ENCODE data around the gene FUOM. TPM values are rescaled to one million over a fixed set of nuclear protein-coding genes. Genes with fewer than 3 reads are reported as not detected.

Gene FUOM
- total RNA-seq, 1 donor from 2014 or later = 24.8 TPM

DNA sequence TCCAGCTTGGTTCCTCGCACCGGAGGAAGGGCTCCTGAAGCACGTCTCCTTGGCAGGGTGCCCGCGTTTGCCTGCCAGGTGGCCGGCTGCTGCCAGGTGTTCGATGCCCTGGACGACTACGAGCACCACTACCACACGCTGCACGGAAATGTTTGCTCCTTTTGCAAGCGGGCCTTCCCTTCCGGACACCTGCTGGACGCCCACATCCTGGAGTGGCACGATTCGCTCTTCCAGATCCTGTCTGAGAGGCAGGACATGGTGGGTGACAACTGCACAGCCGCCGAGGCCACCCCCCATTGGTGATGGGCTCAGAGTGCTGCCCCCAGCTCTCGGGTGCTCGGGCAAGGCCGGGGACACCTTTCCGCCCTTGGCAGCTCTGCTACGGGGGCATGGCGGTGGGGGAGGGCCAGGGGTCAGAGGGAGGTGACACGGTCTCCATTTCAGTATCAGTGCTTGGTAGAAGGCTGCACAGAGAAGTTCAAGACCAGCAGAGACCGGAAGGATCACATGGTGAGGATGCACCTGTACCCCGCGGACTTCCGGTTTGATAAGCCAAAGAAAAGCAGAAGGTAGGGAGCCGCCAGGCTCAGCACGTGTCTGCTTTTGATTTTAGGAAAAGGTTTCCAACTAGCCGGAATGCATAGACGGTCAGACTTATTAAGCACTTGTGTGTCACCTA lies 48.0 kb downstream of the FUOM start:
- no peak for DNase-seq

DNA sequence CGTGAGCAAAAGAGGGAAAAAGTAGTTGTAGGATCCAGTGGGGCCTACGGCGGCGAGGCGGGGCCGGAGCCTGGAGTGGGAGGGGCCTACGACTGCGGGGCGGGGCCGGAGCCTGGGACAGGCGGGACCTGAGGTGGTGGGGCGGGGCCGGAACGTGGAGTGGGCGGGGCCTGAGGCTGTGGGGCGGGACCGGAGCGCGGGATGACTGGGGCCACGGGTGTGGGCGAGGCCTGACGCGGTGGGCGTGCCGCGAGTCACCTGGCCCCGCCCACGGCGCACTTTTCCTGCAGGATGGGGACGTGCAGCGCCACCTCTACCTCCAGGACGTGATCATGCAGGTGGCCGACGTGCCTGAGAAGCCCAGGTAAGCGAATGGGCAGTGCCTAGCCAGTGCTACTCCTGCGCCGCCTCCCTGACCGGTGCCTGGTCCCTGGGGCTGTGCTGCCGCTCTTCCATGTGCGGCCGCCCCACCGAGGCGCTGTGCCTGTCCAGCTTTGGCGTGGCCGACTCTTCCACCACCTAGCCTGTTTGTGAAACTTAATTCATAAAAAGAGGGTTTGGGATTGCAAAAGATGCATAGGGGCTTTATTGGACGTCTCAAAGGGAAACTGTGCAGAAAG lies 48.6 kb downstream of the FUOM start:
- peak; percentile 97 for DNase-seq

DNA sequence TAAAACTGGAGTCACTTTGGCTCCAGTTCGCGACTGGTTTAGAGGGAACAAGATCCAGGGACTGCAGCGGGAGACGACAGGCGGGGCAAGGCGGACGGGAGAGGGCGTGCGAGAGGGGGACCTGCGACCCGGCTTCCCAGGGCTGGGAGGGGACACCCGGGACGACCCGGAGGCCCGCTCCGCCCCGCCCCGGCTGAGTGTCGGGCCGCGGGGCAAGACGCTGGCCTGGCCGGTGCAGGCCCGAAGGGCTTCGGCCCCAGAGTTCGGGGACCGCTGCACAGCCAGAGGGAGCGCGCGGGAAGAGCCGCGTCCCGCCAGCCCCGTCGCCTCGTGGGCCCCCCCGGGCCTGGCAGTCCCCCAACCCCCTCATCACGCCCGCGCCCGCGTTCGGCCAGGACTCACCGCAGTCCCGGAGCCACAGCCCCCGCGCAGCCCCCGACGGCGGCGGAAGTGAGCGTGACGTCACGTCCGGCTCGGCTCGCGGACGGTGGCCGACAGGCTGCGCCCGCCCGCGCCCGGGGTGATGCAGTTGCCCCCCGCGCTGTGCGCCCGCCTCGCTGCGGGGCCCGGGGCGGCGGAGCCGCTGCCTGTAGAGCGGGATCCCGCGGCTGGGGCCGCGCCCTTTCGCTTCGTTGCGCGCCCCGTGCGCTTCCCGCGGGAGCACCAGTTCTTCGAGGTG lies 49.3 kb downstream of the FUOM start, which contains the start of the genes TUBGCP2 and ZNF511:
TUBGCP2 (minus strand) TSS at position 452 of the 679 bp plus-strand sequence. CDS start 5,931 bp downstream, outside the sequence.
ZNF511 (plus strand) TSS at position 494 of the 679 bp plus-strand sequence; CDS start at position 524, 30 bp downstream.
- peak; percentile 90 for DNase-seq

DNA sequence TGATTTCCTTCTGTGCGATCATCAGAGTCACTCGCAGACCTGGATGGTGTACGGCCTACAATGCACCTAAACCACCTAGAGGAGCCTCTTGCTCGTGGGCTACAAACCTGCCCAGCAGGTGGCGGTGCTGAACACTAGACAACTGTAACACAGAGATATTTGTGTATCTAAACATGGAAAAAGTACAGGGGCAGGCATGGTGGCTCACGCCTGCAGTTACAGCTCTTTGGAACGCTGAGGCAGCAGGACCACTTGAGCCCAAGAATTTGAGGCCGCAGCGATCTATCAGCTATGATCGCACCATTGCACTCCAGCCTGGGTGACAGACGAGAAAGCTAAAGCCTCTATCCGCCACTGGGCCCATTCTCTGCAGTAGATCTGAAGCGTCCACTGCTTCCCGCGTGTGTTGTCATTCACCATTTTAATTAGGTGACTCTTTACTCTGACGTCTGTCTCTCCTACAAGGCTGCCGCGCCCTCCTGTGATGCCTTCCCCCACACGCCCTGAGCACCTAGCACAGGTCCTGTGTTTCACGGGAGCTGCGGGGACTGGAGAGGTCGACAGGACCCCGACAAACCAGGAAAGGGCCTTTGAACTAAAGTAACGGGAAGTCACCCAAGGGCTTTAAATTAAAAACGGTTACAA lies 49.9 kb downstream of the FUOM start:
- DNase-seq = peak; percentile 86

DNA sequence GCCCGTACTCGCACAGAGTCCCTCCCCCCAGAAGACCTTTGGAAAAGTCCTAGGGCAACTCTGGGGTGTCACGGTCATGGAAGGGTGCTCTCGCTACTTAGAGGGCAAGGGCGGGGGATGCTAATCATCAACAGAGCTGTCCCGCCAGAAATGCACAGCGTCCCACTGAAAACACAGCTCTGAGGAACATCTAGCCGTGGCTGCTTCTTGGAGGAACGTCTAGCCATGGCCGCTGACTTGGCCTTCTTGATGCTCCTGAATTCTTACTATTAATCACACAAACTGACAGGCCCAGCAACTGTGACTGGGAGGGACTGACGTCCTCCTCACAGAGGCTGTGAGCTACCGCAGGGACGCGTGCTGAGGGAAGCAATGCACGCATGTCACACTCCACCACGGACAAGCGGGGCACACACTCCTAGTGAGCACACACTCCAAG lies 50.9 kb downstream of the FUOM start:
- DNase-seq = no peak

DNA sequence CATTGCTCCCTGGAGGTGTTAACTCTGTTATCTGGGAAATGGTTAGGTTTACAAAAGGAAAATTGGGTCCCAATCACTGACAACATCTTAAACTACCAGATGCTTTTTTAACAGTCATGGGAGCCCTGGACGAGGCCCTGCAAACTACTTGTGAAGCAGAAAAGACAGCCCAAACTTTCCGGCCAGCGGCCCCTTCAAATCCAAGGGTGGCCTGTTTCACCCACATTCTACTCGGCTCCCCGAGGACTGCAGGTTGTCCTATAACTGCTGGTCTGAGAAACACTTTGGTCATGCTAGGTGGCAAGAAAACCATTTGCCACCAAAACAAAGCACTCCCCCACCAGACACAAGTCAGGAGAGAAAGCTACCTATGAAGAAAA lies 51.7 kb downstream of the FUOM start:
- no peak for DNase-seq

Other genes starting within 250 kb of the FUOM start
- 0.28 TPM in 1 of 2 replicates, not detected in the other for gene KNDC1, start 197.8 kb downstream of the FUOM start, total RNA-seq
- gene UTF1, start 127.8 kb downstream of the FUOM start, total RNA-seq = not detected in 2 replicates
- not detected in 2 replicates for gene VENTX, start 120.2 kb downstream of the FUOM start, total RNA-seq
- 0.14 and 0.68 TPM in 2 replicates for gene ADAM8, start 81.2 kb downstream of the FUOM start, total RNA-seq
- 33.5 and 47.7 TPM in 2 replicates for gene TUBGCP2, start 49.1 kb downstream of the FUOM start, total RNA-seq
- gene ZNF511, start 49.1 kb downstream of the FUOM start, total RNA-seq = 23.2 and 24.7 TPM in 2 replicates
- gene CALY, start 21.1 kb downstream of the FUOM start, total RNA-seq = not detected in 2 replicates
- not detected in 2 replicates for gene PRAP1, start 10.6 kb downstream of the FUOM start, total RNA-seq
- 91.0 and 95.4 TPM in 2 replicates for gene ECHS1, start 15.3 kb upstream of the FUOM start, total RNA-seq
- gene PAOX, start 21.2 kb upstream of the FUOM start, total RNA-seq = 5.7 and 17.7 TPM in 2 replicates
- 42.0 and 43.2 TPM in 2 replicates for gene MTG1, start 36.1 kb upstream of the FUOM start, total RNA-seq
- gene SPRN, start 66.6 kb upstream of the FUOM start, total RNA-seq = under 0.01 TPM in 1 of 2 replicates, not detected in the other
- 0.28 and 1.4 TPM in 2 replicates for gene SCART1, start 95.9 kb upstream of the FUOM start, total RNA-seq
- gene CYP2E1, start 169.3 kb upstream of the FUOM start, total RNA-seq = 0.17 and 0.23 TPM in 2 replicates
- gene SYCE1, start 207.6 kb upstream of the FUOM start, total RNA-seq = not detected in 2 replicates